ENCODE measurements around the gene GART.

GART gene

DNA sequence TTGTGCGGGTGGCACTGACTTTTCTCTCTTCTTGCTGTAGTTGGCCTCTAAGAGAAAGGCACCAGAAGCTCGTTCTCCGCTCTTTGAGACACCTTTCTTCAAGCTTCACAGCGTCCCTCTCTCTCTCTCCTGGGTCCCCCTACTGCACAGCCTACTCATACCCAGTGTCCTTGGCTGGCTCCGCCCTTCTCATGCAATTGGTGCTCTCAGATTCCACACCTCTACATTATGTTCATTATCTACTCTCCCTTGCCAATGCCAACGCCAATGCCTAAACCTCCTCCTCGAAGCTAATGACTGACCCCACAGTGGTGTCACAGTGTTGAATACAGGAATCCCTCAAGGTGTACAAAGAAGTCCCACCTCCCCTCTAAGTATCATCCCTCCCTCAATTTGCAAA is 45.6 kb downstream of the GART start:
- no peak overlapping the region for H3K4me3 ChIP-seq (ENCODE audit: low read length, poor library complexity, severe bottlenecking)
- H3K79me2 ChIP-seq (ENCODE audit: insufficient read depth, low read length): no peaks in the 10 kb centered on the region
- no peaks in the 10 kb centered on the region for H3K36me3 ChIP-seq (ENCODE audit: insufficient read depth, low read length)
- no peaks in the 10 kb centered on the region for H3K9me3 ChIP-seq (ENCODE audit: insufficient read depth, low read depth, low read length)
- peak overlapping the region; percentile 5 for H3K4me2 ChIP-seq (ENCODE audit: low read depth, low read length, poor library complexity, severe bottlenecking)
- no peaks in the 10 kb centered on the region for H3K27me3 ChIP-seq (ENCODE audit: insufficient read depth, low read length, poor library complexity, severe bottlenecking)
- TF ChIP-seq EZH2phosphoT487 (IDR thresholded peaks at IDR 0.05; ENCODE audit: borderline replicate concordance): no peak
- TF ChIP-seq, protein P1, sequence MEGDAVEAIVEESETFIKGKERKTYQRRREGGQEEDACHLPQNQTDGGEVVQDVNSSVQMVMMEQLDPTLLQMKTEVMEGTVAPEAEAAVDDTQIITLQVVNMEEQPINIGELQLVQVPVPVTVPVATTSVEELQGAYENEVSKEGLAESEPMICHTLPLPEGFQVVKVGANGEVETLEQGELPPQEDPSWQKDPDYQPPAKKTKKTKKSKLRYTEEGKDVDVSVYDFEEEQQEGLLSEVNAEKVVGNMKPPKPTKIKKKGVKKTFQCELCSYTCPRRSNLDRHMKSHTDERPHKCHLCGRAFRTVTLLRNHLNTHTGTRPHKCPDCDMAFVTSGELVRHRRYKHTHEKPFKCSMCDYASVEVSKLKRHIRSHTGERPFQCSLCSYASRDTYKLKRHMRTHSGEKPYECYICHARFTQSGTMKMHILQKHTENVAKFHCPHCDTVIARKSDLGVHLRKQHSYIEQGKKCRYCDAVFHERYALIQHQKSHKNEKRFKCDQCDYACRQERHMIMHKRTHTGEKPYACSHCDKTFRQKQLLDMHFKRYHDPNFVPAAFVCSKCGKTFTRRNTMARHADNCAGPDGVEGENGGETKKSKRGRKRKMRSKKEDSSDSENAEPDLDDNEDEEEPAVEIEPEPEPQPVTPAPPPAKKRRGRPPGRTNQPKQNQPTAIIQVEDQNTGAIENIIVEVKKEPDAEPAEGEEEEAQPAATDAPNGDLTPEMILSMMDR (conservative IDR thresholded peaks at IDR 0.05; ENCODE audit: low read length): no peak
- no peak overlapping the region for H3K9ac ChIP-seq (ENCODE audit: low read depth, low read length, poor library complexity, severe bottlenecking)
- no peaks in the 10 kb centered on the region for H3K4me1 ChIP-seq (ENCODE audit: insufficient read depth, low read length, poor library complexity, severe bottlenecking)
- H3K9me2 ChIP-seq (replicated peaks; ENCODE audit: low read depth, low read length): no peaks in the 10 kb centered on the region
- H4K20me1 ChIP-seq (ENCODE audit: insufficient read depth, low read length, poor library complexity, severe bottlenecking): no peaks in the 10 kb centered on the region
- no peak overlapping the region for H2AFZ ChIP-seq (ENCODE audit: low read length)
- no peaks in the 10 kb centered on the region for H3F3A ChIP-seq (ENCODE audit: low read depth)

DNA sequence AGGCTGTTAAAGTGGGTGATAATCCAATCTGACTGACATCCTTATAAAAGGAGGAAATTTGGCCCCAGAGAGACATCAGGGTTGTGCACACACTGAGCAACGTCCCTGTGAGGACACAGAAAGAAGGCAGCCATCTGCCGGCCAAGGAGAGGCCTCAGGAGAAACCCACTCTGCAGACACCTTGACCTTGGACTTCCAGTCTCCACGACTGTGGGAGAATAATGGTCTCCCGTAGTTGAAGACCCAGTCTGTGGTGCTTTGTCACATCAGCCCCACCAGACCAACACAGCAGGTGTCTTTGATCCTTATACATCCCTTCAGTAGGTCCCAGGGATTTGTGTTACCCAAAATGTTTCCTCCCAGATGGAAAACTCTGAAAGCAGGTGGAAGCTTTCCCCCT is 46.2 kb downstream of the GART start:
- Histone ChIP-seq H3K4me2 (ENCODE audit: low read depth, low read length, poor library complexity, severe bottlenecking) (no peak overlapping the region), H3K4me3 (ENCODE audit: low read length, poor library complexity, severe bottlenecking) (no peak overlapping the region), H3K9me2 (replicated peaks; ENCODE audit: low read depth, low read length) (no peaks in the 10 kb centered on the region), H3K9ac (ENCODE audit: low read depth, low read length, poor library complexity, severe bottlenecking) (no peak overlapping the region), H4K20me1 (ENCODE audit: insufficient read depth, low read length, poor library complexity, severe bottlenecking) (no peaks in the 10 kb centered on the region), H3K36me3 (ENCODE audit: insufficient read depth, low read length) (no peaks in the 10 kb centered on the region), H2AFZ (ENCODE audit: low read length) (no peak overlapping the region), H3K4me1 (ENCODE audit: insufficient read depth, low read length, poor library complexity, severe bottlenecking) (peaks cover 4% of the 10 kb centered on the region), H3K79me2 (ENCODE audit: insufficient read depth, low read length) (no peaks in the 10 kb centered on the region), H3K9me3 (ENCODE audit: insufficient read depth, low read depth, low read length) (no peaks in the 10 kb centered on the region), H3K27me3 (ENCODE audit: insufficient read depth, low read length, poor library complexity, severe bottlenecking) (no peaks in the 10 kb centered on the region), H3F3A (ENCODE audit: low read depth) (no peaks in the 10 kb centered on the region)
- TF ChIP-seq, protein P1 (conservative IDR thresholded peaks at IDR 0.05; ENCODE audit: low read length): no peak
- TF ChIP-seq EZH2phosphoT487 (IDR thresholded peaks at IDR 0.05; ENCODE audit: borderline replicate concordance): no peak

DNA sequence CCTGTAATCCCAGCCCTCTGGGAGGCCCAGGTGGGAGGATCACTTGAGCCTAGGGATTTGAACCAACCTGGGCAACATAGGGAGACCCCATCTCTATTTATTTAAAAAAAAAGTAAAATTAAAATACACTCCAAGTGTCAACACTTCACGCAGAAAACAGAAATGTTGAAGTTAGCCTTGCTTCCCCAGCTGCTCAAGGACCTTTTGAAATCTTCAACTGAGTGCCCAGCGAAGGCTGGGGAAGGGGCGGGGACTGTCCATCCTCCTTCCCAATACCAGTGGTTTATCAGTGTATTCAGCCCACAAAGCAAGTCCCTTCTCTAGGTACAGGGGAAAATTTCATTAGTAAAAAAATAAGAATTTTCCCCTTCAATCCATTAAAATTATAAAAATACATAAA is 48.2 kb downstream of the GART start:
- Histone ChIP-seq H3K4me2 (ENCODE audit: low read depth, low read length, poor library complexity, severe bottlenecking) (no peak overlapping the region), H3K4me1 (ENCODE audit: insufficient read depth, low read length, poor library complexity, severe bottlenecking) (peaks cover 5% of the 10 kb centered on the region), H4K20me1 (ENCODE audit: insufficient read depth, low read length, poor library complexity, severe bottlenecking) (no peaks in the 10 kb centered on the region), H3K27me3 (ENCODE audit: insufficient read depth, low read length, poor library complexity, severe bottlenecking) (no peaks in the 10 kb centered on the region), H2AFZ (ENCODE audit: low read length) (no peak overlapping the region), H3K79me2 (ENCODE audit: insufficient read depth, low read length) (no peaks in the 10 kb centered on the region), H3K9me3 (ENCODE audit: insufficient read depth, low read depth, low read length) (no peaks in the 10 kb centered on the region), H3K4me3 (ENCODE audit: low read length, poor library complexity, severe bottlenecking) (no peak overlapping the region), H3K9me2 (replicated peaks; ENCODE audit: low read depth, low read length) (no peaks in the 10 kb centered on the region), H3K36me3 (ENCODE audit: insufficient read depth, low read length) (no peaks in the 10 kb centered on the region), H3K9ac (ENCODE audit: low read depth, low read length, poor library complexity, severe bottlenecking) (no peak overlapping the region), H3F3A (ENCODE audit: low read depth) (no peaks in the 10 kb centered on the region)
- TF ChIP-seq EZH2phosphoT487 (IDR thresholded peaks at IDR 0.05; ENCODE audit: borderline replicate concordance): no peak

DNA sequence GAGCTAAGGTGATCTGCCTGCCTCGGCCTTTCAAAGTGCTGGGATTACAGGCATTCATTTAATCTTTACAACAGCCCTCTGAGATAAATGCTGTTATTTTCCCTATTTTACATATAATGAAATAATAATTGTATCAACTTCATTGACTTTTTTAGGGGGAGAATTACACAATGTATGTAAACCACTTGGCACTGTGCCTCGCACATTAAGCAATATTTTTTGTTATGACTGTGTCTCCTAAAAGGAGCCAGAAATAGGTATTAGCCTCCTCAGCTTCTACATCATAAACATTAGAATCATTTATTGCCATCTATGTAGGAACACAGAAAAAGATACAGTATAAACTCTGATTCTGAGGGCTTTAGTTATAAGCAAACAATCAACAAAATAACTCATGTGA is 49.3 kb downstream of the GART start:
- no peak overlapping the region for H2AFZ ChIP-seq (ENCODE audit: low read length)
- no peak overlapping the region for H3K4me3 ChIP-seq (ENCODE audit: low read length, poor library complexity, severe bottlenecking)
- no peak for TF ChIP-seq EZH2phosphoT487 (IDR thresholded peaks at IDR 0.05; ENCODE audit: borderline replicate concordance)
- TF ChIP-seq, protein P1 (conservative IDR thresholded peaks at IDR 0.05; ENCODE audit: low read length): no peak
- no peaks in the 10 kb centered on the region for H3K36me3 ChIP-seq (ENCODE audit: insufficient read depth, low read length)
- H3K79me2 ChIP-seq (ENCODE audit: insufficient read depth, low read length): no peaks in the 10 kb centered on the region
- no peak overlapping the region for H3K9ac ChIP-seq (ENCODE audit: low read depth, low read length, poor library complexity, severe bottlenecking)
- peaks cover 5% of the 10 kb centered on the region for H3K4me1 ChIP-seq (ENCODE audit: insufficient read depth, low read length, poor library complexity, severe bottlenecking)
- H3K9me3 ChIP-seq (ENCODE audit: insufficient read depth, low read depth, low read length): no peaks in the 10 kb centered on the region
- no peak overlapping the region for H3K4me2 ChIP-seq (ENCODE audit: low read depth, low read length, poor library complexity, severe bottlenecking)
- H4K20me1 ChIP-seq (ENCODE audit: insufficient read depth, low read length, poor library complexity, severe bottlenecking): no peaks in the 10 kb centered on the region
- no peaks in the 10 kb centered on the region for H3K9me2 ChIP-seq (replicated peaks; ENCODE audit: low read depth, low read length)
- no peaks in the 10 kb centered on the region for H3F3A ChIP-seq (ENCODE audit: low read depth)
- H3K27me3 ChIP-seq (ENCODE audit: insufficient read depth, low read length, poor library complexity, severe bottlenecking): no peaks in the 10 kb centered on the region

Data from Loucy (cell line).